Vagina (tissue), 2 donors: ENCODE measurements around the gene GCKR. TPM values are rescaled to one million over a fixed set of nuclear protein-coding genes. Genes with fewer than 3 reads are reported as not detected.

Experiments
- DNase-seq, 2 donors: peaks; one replicate each; pipeline ENCODE4 v3.0.0-alpha.2; 2017; ENCODE audit errors: extremely low spot score in 2 of 2
- H3K27ac ChIP-seq: fragments of 200-600 bp; sonication (generic); one replicate; pipeline ENCODE4 v1.5.1; 2019
- H3K27me3 ChIP-seq: fragments of 200-600 bp; sonication (generic); one replicate; pipeline ENCODE4 v1.5.1; 2019
- H3K36me3 ChIP-seq, 2 donors: fragments of 200-600 bp; sonication (generic); one replicate each; pipeline ENCODE4 v1.5.1; 2017 to 2019
- H3K4me1 ChIP-seq: fragments of 200-600 bp; sonication (generic); one replicate; pipeline ENCODE4 v1.5.1; 2019
- H3K4me3 ChIP-seq, 2 donors: fragments of 200-600 bp; sonication (generic); 1 replicate in 1 of 2; 2 replicates in 1 of 2; pipeline ENCODE4 v1.5.1; 2016 to 2019
- H3K9me3 ChIP-seq: fragments of 200-600 bp; sonication (generic); one replicate; pipeline ENCODE4 v1.5.1; 2019
- CTCF ChIP-seq, 3 experiments: fragments of 450-650 bp in 2 of 3; fragments of 200-600 bp in 1 of 3; sonication (generic) in 1 of 3; IDR thresholded peaks; one replicate each; pipeline ENCODE4 v1.5.1; 2017 to 2019; ENCODE audit warnings: antibody characterized with exemption in 3 of 3, mild to moderate bottlenecking in 2 of 3, moderate library complexity in 2 of 3
- POLR2A ChIP-seq, 2 donors: fragments of 450-650 bp; IDR thresholded peaks; one replicate each; pipeline ENCODE4 v1.6.1; 2017; ENCODE audit warnings: antibody characterized with exemption in 2 of 2, mild to moderate bottlenecking in 2 of 2, moderate library complexity in 2 of 2
- POLR2AphosphoS5 ChIP-seq, 2 donors: sonication (generic); formaldehyde crosslinking; IDR thresholded peaks; one replicate each; pipeline ENCODE4 v1.9.0; 2017; ENCODE audit warnings: antibody characterized with exemption in 2 of 2, mild to moderate bottlenecking in 2 of 2, low read depth in 1 of 2; ENCODE audit not compliant: insufficient read depth in 1 of 2
- intact Hi-C: fragments of 100-400 bp; cut with DNase I; formaldehyde crosslinking; loops from one replicate; pipeline ENCODE4 v1.15.1; 2023
- small RNA-seq: library from RNA; depleted of rRNA; stranded (forward); fragments of <200 nt; gene quantifications from one replicate; pipeline ENCODE3, GENCODE V24; 2016
- total RNA-seq: library from RNA; depleted of rRNA; stranded (reverse); fragments of >200 nt; gene quantifications from one replicate; pipeline ENCODE4 v1.2.3, GENCODE V29; 2016

GCKR gene
- total RNA-seq, 1 donor from 2014 or later: 0.98 TPM

- H3K36me3 ChIP-seq: no peaks in the 10 kb centered on the region
- peaks cover 4% of the 10 kb centered on the region for H3K9me3 ChIP-seq
- no peak overlapping the region for H3K27ac ChIP-seq
- TF ChIP-seq POLR2AphosphoS5 (IDR thresholded peaks at IDR 0.05; ENCODE audit: insufficient read depth in 1 of 2, low read depth in 1 of 2) (no peak), POLR2A (IDR thresholded peaks at IDR 0.05) (no peak), CTCF (IDR thresholded peaks at IDR 0.05) (no peak)
- H3K4me1 ChIP-seq: no peaks in the 10 kb centered on the region
- DNase-seq: no peak
- no peak overlapping the region for H3K4me3 ChIP-seq
- no peaks in the 10 kb centered on the region for H3K27me3 ChIP-seq
- intact Hi-C loops: no loop called here
These were observed 75.0 kb downstream of the GCKR start for GRCh38 chr2:27571681-27572080.

DNA sequence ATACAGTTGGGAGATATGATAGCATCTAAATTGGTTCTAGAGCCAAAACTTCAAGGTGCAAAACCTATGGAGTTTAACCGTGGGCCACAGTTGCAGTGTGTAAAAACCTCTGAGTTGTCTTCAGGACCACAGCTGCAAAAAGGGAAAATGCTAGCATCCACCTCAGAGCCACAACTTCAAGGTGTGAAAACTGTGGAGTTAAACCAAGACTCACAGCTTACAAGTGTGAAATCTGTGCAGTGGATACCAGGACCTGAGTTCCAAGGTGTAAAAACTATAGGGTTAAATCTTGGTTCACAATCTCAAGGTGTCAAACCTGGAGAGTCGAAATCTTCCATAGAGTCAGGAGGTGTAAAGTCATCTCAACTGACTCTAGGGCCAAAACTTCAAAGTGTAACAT is 75.8 kb downstream of the GCKR start:
- H3K27me3 ChIP-seq: no peaks in the 10 kb centered on the region
- peaks cover 4% of the 10 kb centered on the region for H3K9me3 ChIP-seq
- TF ChIP-seq CTCF (IDR thresholded peaks at IDR 0.05): no peak
- no peak for TF ChIP-seq POLR2AphosphoS5 (IDR thresholded peaks at IDR 0.05; ENCODE audit: insufficient read depth in 1 of 2, low read depth in 1 of 2)
- no peak overlapping the region for H3K27ac ChIP-seq
- H3K4me1 ChIP-seq: no peaks in the 10 kb centered on the region
- no peak for DNase-seq
- intact Hi-C loops: no loop called here
- H3K36me3 ChIP-seq: no peaks in the 10 kb centered on the region
- H3K4me3 ChIP-seq: no peak overlapping the region

DNA sequence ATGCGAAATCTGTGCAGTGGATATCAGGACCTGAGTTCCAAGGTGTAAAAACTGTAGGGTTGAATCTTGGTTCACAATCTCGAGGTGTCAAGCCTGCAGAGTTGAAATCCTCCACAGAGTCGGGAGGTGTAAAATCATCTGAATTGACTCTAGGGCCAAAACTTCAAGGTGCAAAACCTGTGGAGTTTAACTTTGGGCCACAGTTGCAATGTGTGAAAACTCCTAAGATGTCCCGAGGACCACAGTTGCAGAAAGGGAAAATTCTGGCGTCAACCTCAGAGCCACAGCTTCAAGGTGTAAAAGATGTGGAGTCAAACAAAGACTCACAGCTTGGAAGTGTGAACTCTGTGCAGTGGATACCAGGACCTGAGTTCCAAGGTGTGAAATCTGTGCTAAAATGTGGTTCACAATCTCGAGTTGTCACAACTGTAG is 76.4 kb downstream of the GCKR start:
- Histone ChIP-seq H3K9me3 (peaks cover 4% of the 10 kb centered on the region), H3K27ac (no peak overlapping the region), H3K27me3 (no peaks in the 10 kb centered on the region), H3K4me3 (no peak overlapping the region), H3K4me1 (no peaks in the 10 kb centered on the region), H3K36me3 (no peaks in the 10 kb centered on the region)
- TF ChIP-seq POLR2AphosphoS5 (IDR thresholded peaks at IDR 0.05; ENCODE audit: insufficient read depth in 1 of 2, low read depth in 1 of 2): no peak
- TF ChIP-seq POLR2A (IDR thresholded peaks at IDR 0.05): no peak
- TF ChIP-seq CTCF (IDR thresholded peaks at IDR 0.05): no peak
- intact Hi-C loops: no loop called here
- peak in 1 of 2 donors; percentile 11 for DNase-seq

Small RNAs within 50 kb of the gene (small RNA-seq; reads per million reads assigned to genes)
- gene RNU6-986P: not detected

Other genes with a start within 250 kb of the GCKR start
- 1.2 TPM for gene SLC30A3, start 233.8 kb upstream of the GCKR start, total RNA-seq
- 1.5 TPM for gene DNAJC5G, start 221.4 kb upstream of the GCKR start, total RNA-seq
- gene TRIM54, start 214.4 kb upstream of the GCKR start, total RNA-seq: 2.5 TPM
- 3.2 TPM for gene UCN, start 188.4 kb upstream of the GCKR start, total RNA-seq
- 55.7 TPM for gene MPV17, start 173.7 kb upstream of the GCKR start, total RNA-seq
- 67.5 TPM for gene GTF3C2, start 140.1 kb upstream of the GCKR start, total RNA-seq
- gene EIF2B4, start 126.5 kb upstream of the GCKR start, total RNA-seq: 37.1 TPM
- 99.2 TPM for gene SNX17, start 126.2 kb upstream of the GCKR start, total RNA-seq
- gene ZNF513, start 116.1 kb upstream of the GCKR start, total RNA-seq: 17.4 TPM
- 45.4 TPM for gene PPM1G, start 87.2 kb upstream of the GCKR start, total RNA-seq
- 62.6 TPM for gene NRBP1, start 68.2 kb upstream of the GCKR start, total RNA-seq
- gene KRTCAP3, start 54.5 kb upstream of the GCKR start, total RNA-seq: 3.9 TPM
- 30.7 TPM for gene IFT172, start 7.1 kb upstream of the GCKR start, total RNA-seq
- gene FNDC4, start 1.6 kb upstream of the GCKR start, total RNA-seq: 18.2 TPM
- 35.4 TPM for gene ZNF512, start 86.2 kb downstream of the GCKR start, total RNA-seq
- gene CCDC121, start 132.2 kb downstream of the GCKR start, total RNA-seq: 2.5 TPM
- 30.0 TPM for gene GPN1, start 132.2 kb downstream of the GCKR start, total RNA-seq
- gene SUPT7L, start 166.8 kb downstream of the GCKR start, total RNA-seq: 26.5 TPM
- 21.9 TPM for gene SLC4A1AP, start 167.1 kb downstream of the GCKR start, total RNA-seq